Activated CD8-positive, alpha-beta memory T cell treated with anti-CD3 and anti-CD28 coated beads, Interleukin-2, amount 50 U/mL, for 48 hours (primary cell): ENCODE measurements around the gene ITIH2.
"Not testable (repeated sequence)": the region's sequence is repeated elsewhere in the genome, so short reads cannot be mapped to it uniquely, and the experiment has no call there.

Experiments
- DNase-seq: peaks from one replicate; pipeline ENCODE4 v3.0.0-alpha.2; 2020

The ITIH2 gene

DNA sequence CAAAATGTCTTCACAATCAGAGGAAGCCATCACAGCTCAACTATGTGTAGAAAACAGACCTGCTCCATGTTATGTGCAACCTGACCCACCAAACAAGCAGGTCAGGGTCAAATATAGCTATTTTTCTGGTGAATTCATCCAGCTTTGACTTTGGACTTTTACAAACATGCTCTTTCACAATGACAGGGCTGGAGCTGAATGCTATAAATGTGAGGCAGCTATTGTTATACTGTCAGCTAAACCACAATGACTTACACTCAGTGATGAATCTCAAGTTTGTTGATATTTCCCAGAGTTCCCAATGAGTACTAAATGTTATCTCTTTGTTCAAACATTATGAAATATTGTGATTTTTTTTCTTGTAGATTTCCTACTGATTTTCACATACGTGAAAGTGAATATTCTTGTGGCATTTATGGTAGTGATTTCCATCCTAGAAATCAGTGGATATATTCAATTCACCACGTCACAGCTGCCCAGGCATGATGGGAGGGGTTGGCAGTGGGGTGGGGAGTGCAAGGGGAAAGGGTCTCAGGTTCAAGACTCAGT lies 2.5 kb upstream of the ITIH2 start:
- no peak for DNase-seq

DNA sequence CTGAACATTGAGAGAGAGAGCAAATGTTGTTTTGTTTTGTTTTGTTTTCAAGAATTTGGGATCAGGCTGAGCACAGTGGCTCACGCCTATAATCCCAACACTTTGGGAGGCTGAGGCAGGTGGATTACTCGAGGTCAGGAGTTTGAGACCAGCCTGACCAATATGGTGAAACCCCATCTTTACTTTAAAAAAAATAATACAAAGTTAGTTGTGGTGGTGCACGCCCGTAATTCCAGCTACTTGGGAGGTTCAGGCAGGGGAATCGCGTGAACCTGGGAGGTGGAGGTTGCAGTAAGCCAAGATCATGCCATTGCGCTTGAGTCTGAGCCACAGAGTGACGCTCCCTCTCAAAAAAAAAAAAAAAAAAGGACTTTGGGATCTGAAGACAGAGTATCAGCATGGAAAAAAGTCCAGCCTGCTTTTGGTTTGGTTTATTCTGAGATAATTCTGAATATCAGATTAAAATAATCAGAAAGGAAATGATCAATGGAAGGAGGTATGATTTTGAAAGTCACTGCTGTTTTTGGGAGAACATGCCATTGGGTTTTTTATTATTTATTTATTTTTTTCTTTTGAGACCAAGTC lies 1.9 kb upstream of the ITIH2 start:
- no peak for DNase-seq

DNA sequence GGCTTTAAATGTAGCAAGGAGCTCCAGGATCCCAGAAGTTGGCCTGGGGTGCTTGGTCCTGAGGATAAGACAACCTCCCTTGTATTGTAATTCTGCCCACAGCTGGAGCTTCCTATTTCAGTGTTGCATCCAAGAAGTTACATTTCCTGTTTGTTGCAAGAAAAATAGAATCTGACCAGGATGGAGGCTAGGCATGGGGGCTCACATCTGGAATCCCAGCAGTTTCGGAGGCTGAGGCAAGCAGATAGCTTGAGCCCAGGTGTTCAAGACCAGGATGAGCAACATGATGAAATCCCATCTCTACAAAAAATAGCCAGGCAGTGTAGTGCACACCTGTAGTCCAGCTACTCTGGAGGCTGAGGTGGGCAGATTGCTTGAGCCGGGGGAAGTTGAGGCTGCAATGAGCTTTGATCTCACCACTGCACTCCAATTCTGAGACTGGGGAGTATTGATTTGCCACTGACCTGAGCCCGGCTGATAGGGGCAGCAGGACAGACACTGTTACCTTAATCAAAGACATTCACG lies 766 bp upstream of the ITIH2 start:
- DNase-seq: no peak

DNA sequence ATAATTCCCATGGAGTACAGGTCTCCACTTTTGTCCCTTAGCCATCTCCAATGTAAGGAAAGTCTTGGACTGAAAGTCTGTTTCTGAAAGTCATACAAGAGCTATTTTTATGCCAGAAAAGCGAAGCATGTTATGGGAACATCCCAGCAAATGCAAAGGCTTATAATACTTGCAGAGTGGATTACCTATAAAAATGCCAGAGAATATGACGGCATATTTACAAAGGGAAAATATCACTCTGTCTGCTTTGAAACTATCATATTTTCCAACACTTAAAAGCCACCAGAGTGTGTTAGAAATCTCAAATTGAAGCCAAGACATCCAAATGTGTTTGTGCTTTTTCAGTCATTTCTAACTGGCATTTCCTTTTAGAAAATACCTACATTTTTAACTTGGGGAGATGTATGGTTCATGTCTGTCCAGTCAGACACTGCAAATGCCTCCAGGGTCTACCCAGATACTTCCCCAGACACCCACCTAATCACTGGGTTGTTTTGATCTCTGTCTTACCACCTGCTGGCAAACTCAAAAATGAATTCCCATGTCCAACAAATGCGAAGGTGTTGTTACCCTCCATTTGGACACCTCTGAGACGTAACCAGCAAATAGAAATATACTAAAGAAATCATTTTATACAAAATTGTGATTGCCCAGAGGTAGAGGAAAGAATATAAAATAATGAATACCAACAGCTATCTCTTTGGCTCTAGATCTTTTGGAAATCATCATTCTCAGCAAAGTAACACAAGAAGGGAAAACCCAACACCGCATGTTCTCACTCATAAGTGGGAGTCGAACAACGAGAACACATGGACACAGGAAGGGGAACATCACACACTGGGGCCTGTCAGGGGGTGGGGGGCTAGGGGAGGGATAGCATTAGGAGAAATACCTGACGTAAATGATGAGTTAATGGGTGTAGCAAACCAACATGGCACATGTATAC lies 1.2 kb downstream of the ITIH2 start:
- DNase-seq: no peak

DNA sequence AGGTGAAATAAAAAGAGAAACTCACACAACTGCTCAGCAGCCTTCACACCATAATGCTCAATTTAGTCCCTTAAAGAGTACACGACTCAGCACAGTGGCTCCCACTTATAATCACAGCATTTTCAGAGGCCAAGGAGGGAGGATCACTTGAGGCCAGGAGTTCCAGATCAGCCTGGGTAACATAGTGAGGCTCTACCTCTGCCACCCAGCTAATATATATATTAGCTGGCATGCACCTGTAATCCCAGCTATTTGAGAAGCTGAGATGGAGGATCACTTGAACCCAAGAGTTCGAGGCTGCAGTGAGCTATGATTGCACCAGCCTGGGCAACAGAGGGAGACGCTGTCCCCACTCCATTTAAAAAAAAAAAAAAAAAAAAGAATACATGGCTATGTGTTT lies 2.2 kb downstream of the ITIH2 start:
- no peak for DNase-seq

DNA sequence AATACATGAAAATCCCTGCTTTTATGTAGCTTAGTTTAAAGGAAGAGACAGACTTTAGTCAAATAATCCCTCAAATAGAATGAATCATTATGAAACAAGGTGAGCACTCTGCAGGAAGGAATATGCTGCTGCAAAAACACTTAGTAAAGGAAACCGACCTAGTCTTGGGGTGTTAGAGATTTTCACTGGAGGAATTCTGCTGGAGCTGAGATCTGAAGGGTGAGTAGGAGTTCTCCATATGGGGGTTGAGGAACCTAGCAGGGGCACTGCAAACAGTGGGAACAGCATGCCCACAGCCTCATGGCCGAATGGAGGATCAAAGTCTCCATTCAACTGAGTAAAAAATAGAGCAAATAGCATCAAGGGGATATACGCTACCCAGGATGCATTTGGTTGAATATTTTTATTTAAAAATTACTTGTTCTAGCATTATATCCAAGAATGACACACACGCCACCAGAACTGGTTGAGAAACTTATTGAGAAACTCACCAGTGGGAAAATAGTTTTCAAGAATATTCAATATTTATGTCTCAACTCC lies 3.5 kb downstream of the ITIH2 start:
- no peak for DNase-seq

DNA sequence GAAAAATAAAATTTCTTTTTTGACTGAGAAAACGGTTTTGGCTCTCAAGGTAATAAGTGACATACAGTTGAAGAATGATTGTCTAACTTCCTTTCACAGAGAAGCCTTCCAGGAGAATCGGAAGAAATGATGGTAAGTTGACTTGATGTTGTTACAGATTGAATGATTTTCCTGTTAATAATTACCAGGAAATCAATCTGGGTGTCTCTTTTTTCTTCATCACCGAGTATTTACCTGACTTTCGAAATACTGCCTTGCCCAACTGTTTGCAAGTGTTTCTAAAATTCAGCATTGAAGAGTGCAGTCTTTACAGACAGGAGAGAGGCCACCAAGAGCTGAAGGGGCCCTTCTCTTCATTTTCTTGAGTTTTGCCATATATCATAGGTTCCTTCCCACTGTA lies 4.0 kb downstream of the ITIH2 start:
- no peak for DNase-seq

DNA sequence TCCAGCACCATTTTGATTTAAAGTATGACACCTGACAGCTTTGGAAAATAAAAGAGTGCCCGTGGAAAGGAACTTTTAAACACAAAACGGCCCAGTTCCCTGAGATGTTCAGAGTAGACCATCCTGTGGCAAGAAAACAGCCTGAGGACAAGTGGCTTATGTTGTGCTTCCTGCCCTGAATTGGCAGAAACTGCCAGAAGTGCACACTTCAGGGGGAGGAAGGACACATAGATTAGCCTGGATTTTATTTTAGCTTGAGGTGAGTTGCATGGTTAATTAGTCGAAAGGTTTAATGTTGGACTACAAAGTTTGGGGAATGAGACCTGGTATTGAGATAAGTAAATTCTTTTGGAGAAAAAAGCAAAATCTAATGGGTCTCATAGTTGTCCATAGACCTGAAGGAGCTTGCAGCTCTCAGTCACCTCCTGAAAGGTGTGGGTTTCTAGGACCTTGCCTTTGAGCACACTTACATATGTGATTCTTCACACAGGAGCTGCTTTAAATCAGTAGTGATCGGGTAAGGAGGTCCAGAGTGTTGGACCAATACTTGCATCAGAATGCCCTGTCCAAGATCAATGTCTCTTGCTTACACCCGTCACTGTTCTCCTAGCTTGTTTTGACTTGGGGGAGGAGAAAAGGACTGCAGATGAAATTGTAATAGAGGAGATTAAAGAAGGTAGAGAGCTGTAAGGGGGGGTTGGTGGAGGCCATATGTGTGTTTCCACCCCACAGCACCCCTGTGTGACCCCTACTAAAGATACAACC lies 4.9 kb downstream of the ITIH2 start:
- DNase-seq: no peak

DNA sequence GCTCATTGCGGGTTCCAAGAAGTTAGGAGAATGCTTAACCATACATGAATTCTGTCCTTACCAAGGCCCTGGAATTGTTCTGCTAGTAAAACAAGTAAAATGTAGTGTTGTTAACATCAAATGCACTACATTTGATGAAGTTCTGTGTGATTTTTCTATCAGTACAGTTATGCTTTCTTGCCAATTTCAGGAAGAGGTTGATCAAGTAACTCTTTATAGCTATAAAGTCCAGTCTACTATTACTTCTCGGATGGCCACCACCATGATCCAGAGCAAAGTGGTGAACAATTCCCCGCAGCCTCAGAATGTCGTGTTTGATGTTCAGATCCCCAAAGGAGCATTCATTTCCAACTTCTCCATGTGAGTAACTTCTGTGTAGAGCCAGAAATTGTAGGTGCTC lies 5.7 kb downstream of the ITIH2 start:
- no peak for DNase-seq

DNA sequence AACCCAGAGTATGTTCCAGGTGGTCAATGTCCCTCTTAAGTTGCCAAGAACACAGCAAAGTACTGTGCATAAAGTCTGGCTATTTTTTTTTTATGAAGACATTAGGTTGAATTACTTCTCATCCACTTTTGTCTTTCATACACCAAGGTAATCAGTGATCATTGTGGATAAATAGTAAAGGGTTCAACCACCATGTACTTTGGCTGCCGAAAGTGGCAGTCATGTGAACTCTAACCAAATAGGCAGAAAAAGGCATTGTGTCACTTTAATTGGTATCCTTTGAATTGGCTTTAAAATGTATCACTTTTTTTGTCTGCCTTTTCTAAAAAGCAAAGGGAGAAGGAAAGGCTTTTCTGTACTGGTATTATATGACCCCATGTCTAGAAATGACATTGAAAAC lies 7.3 kb downstream of the ITIH2 start:
- no peak for DNase-seq

DNA sequence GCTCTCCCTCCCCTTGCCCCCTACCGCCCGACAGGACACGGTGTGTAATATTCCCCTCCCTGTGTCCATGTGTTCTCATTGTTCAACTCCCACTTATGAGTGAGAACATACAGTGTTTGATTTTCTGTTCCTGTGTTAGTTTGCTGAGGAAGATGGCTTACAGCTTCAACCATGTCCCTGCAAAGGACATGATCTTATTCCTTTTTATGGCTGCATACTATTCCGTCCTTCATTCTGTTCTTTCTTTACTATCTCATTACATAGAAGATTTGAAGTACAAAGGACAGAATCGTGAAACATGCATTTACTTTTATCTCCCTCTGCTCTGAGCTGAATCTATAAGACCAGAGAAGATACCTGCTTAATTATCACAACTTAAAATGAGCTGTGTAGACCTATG lies 8.0 kb downstream of the ITIH2 start:
- not testable (repeated sequence) for DNase-seq

DNA sequence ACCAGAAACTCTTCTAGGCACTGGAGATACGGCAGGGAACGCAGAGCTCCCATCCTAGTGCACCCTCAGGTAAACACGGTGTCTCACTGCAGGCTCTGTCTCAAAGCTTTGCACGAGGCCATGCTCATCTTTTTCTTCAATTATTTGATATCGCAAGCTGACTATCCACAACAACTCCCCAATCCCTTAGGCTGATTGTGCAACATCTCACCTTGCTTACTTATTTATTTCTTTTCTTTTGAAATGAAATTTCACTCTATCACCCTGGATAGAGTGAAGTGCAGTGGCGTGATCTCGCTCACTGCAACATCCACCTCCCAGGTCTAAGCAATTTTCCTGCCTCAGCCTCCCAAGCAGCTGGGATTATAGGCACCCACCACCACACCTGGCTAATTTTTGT lies 12.4 kb downstream of the ITIH2 start:
- no peak for DNase-seq

DNA sequence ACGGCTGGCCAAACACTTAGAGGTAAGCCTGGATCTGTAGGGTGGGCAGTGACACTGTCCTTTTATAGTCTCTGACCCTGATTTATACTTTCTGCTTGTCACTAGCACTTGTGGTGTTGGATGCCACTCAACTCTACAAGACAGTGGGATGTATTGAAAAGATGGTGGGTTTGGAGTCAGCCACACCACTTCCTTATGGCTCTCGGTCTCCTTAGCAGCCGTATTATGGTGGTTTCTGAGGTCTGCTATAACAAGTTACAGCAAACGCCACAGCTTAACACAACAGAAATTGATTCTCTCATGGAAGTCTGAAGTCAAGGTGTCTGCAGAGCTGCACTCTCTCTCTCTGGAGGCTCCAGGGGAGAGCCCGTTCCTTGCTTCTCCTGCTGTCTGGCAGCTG lies 14.7 kb downstream of the ITIH2 start:
- DNase-seq: no peak

DNA sequence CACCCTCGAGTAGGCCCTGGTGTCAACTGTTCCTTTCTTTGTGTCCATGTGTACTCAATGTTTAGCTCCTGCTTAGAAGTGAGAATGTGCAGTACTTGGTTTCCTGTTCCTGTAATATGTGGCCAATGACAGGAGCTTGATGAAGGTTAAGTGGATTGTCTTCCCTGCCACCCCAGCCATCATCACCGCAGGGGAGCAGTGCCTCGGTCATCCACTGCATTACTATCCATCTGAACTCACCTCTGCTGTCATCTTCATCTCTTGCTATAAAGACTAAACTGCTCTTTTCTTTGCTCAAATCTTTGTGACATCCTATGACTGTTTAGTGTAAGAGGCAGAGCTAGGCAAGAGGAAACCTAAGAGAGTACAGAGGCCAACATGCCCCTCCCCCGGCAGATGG lies 15.6 kb downstream of the ITIH2 start:
- no peak for DNase-seq

DNA sequence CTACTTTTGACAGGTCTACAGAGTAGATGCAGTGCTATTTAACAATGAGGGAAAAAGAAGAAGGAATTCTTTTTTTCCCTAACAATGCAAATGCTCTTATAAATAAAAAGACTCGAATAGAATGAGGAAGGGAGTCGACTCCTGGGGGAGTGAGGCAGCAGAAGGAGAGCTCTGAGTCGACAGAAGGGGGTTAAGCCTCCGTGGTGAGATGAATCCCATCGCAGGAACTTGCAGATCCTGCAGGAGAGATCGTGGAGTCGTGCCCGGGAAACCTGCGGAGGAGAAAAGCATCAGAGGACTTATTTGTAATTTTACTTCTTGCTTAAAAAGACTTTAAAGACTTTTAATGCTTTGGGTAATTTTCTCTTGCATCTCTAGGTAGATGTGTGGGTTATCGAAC lies 17.4 kb downstream of the ITIH2 start:
- DNase-seq: no peak

DNA sequence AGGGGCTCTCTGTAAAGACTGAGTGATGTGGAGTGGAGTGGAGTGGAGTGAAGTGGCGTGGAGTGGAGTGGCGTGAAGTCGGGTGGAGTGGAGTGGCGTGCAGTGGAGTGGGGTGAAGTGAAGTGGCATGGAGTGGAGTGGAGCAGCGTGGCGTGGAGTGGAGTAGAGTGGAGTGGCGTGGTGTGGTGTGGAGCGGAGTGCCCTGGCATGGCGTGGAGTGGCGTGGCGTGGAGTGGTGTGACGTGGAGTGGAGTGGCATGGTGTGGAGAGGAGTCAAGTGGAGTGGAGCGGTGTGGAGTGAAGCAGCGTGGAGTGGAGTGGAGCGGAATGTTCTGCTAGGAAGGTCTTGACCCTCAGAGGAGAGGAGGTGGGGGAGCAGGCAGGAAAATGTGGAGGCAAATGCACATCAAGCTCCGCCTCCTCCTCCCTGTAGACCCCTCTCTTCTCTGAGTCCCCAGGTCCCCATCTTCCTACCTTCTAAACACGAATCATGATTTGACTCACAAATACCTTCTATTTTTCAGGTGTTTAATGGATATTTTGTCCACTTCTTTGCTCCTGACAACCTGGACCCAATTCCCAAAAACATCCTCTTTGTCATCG lies 19.9 kb downstream of the ITIH2 start:
- DNase-seq: no peak

DNA sequence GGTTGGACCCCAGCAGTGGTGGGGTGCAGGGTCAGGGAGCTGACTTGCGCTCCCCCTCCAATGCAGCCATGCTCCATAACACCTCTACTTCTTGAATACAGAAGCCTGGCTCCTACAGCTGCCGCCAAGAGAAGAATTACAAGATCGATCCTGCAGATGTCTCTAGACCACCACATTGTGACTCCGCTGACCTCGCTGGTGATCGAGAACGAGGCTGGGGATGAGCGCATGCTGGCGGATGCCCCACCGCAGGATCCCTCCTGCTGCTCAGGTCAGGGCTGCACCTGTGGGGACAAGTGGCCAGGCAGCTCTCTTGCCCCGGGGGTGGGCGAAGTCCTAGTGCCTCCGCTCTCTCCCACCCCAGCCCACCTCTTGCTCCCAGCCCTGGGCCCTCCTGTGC lies 31.7 kb downstream of the ITIH2 start:
- DNase-seq: peak; percentile 37

DNA sequence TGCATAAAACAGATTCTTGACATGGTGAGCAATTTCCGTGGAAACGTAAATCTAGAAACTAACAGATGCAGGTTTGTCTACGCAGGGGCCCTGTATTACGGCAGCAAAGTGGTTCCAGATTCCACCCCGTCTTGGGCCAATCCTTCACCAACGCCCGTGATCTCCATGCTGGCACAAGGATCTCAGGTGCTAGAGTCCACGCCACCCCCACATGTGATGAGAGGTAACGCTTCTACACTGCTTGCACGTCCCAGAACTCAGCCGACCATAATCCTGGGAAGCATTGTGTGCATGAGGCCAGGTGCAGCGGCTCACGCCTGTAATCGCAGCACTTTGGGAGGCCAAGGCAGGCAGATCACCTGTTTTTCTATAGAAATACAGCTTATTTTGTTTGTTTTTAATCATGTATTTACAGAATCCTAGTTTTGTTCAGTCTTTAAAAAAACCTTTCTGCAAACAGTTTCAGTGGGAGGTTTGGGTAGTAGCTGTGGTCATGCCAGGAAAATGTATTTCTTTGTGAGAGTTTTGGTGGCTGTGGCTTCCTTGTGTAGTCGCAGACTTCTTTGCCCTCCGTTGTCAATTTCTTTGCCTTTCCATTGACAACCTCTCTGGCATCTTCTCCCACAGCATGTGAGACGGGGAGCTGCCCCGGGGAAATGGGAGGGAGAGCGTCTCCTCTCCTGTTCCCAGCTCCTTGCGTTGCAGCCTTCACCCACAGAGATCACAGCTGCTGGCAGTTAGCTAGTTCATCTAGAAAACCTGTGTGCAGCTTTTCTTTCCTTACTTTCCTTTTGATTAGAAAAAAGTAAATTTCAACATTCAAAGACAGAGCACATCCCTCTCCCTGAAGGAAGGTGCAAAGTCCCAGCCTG lies 35.7 kb downstream of the ITIH2 start:
- DNase-seq: no peak

DNA sequence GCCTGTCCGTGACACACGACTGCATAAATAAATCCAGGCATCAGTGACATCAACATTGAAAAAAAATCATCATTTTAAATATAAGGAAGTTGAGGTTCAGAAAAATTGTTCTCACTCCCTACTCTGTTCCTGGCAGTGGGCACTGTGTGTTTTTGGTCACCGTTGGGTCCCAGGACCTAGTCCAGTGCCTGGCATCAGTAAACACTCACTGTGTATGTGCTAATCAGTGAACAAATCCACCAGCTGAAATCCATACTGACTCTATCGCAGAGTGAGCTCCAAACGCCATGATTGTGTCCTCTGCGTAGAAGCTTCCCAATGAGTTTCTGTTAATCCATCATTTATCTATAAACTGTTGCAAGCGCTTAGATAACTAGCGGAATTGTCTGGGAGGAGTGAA lies 41.2 kb downstream of the ITIH2 start:
- DNase-seq: no peak

DNA sequence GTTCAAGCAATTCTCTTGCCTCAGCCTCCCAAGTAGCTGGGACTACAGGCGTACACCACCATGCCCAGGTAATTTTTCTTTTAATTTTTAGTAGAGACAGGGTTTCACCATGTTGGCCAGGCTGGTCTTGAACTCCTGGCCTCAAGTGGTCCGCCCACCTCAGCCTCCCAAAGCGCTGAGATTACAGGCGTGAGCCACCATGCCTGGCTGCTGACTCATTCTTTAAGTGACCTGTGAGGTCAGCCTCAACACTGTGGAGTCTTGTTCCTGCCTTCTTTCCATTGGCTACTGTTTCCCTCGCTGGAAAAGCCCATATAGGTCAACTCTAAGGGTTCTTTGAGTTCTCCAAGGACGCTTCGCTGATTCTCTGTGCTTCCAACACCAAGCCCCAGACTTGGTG lies 45.5 kb downstream of the ITIH2 start:
- DNase-seq: not testable (repeated sequence)

DNA sequence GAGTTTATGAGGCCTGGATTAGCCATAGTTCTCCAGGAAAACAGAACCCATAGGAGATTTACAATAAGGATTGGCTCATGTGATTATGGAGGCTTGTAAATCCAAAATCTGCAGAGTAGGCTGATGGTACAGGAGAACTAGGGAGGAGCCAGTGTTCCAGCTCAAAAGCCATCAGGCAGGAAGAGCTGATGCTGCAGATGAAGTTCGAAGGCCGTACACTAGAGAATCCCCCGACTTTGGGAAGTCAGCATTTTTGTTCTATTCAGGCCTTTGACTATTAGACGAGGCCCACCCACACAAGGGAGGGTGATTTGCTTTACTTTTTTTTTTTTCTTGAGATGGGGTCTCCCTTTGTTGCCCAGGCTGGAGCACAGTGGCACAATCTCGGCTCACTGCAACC lies 47.1 kb downstream of the ITIH2 start:
- no peak for DNase-seq

DNA sequence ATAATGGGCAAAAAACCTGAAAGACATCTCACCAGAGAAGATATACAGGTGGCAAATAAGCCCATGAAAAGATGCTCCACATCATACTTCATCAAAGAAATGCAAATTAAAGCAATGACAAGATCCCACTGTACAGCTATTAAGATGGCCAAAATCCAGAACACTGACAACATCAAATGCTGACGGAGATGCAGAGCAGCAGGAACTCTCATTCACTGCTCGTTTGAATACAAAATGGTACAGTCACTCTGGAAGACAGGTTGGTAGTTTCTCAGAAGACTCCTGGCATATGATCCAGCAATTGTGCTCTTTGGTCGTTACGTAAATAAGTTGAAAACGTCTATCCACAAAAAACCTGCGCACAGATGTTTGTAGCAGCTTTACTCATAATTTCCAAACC lies 49.1 kb downstream of the ITIH2 start:
- no peak for DNase-seq
